Subcutaneous abdominal adipose tissue (tissue), 5 donors: ENCODE measurements around the gene GIN1.
"Not testable (repeated sequence)": the region's sequence is repeated elsewhere in the genome, so short reads cannot be mapped to it uniquely, and the experiment has no call there.

Experiments used
- H3K27ac ChIP-seq: one replicate; pipeline ENCODE4 v1.7.0; 2013; ENCODE audit warnings: low read depth, mild to moderate bottlenecking, inconsistent platforms, low read length, moderate library complexity
- H3K27me3 ChIP-seq, 5 donors: one replicate each; pipeline ENCODE4 v1.7.0; 2013; ENCODE audit warnings: low read length in 5 of 5, inconsistent platforms in 1 of 5; ENCODE audit not compliant: control insufficient read depth in 5 of 5, insufficient read depth in 4 of 5
- H3K36me3 ChIP-seq, 5 donors: one replicate each; pipeline ENCODE4 v1.7.0; 2013; ENCODE audit warnings: low read length in 5 of 5; ENCODE audit not compliant: control insufficient read depth in 5 of 5, insufficient read depth in 5 of 5
- H3K4me1 ChIP-seq, 5 donors: one replicate each; pipeline ENCODE4 v1.7.0; 2013; ENCODE audit warnings: low read length in 5 of 5, mild to moderate bottlenecking in 3 of 5, moderate library complexity in 1 of 5; ENCODE audit not compliant: control insufficient read depth in 5 of 5, insufficient read depth in 5 of 5
- H3K4me3 ChIP-seq, 5 donors: one replicate each; pipeline ENCODE4 v1.7.0; 2013; ENCODE audit warnings: low read length in 5 of 5, low read depth in 1 of 5
- H3K9ac ChIP-seq, 5 donors: one replicate each; pipeline ENCODE4 v1.7.0; 2013; ENCODE audit warnings: low read length in 5 of 5, mild to moderate bottlenecking in 4 of 5, moderate library complexity in 3 of 5
- H3K9me3 ChIP-seq, 5 donors: one replicate each; pipeline ENCODE4 v1.7.0; 2013; ENCODE audit warnings: low read length in 5 of 5; ENCODE audit not compliant: control insufficient read depth in 5 of 5
- donor health status: healthy.
- donor health status: healthy.
- donor health status: healthy.
- donor health status: healthy.
- donor health status: healthy.

The GIN1 gene

GRCh38 chr5:103090791-103091190 lies 29.1 kb downstream of the GIN1 start:
- Histone ChIP-seq H3K9me3 (peaks cover 0 to 4% (median 0%) of the 10 kb centered on the region in 5 donors), H3K27ac (no peak overlapping the region), H3K36me3 (peaks cover 20 to 40% (median 39%) of the 10 kb centered on the region in 5 donors), H3K4me3 (no peak overlapping the region), H3K27me3 (no peaks in the 10 kb centered on the region), H3K4me1 (no peaks in the 10 kb centered on the region), H3K9ac (no peak overlapping the region)

GRCh38 chr5:103089272-103089671 lies 30.7 kb downstream of the GIN1 start:
- H3K4me3 ChIP-seq, result no peak overlapping the region
- H3K9ac ChIP-seq, result no peak overlapping the region
- no peak overlapping the region for H3K27ac ChIP-seq
- H3K4me1 ChIP-seq, result no peaks in the 10 kb centered on the region
- H3K27me3 ChIP-seq, result no peaks in the 10 kb centered on the region
- peaks cover 20 to 46% (median 43%) of the 10 kb centered on the region in 5 donors for H3K36me3 ChIP-seq
- peaks cover 0 to 12% (median 4%) of the 10 kb centered on the region in 5 donors for H3K9me3 ChIP-seq

- no peak overlapping the region for H3K27ac ChIP-seq
- peaks cover 15 to 38% (median 35%) of the 10 kb centered on the region in 5 donors for H3K36me3 ChIP-seq
- no peaks in the 10 kb centered on the region for H3K27me3 ChIP-seq
These were observed 33.4 kb downstream of the GIN1 start for GRCh38 chr5:103086547-103086946.

GRCh38 chr5:103079796-103080195 lies 40.1 kb downstream of the GIN1 start:
- Histone ChIP-seq H3K27me3 (no peaks in the 10 kb centered on the region), H3K9me3 (peaks cover 6 to 75% (median 59%) of the 10 kb centered on the region in 5 donors)

More at GRCh38 chr5:103086547-103086946, 33.4 kb downstream of the GIN1 start:
- Histone ChIP-seq H3K4me3 (no peak overlapping the region), H3K9me3 (peaks cover 8 to 30% (median 19%) of the 10 kb centered on the region in 5 donors), H3K4me1 (no peaks in the 10 kb centered on the region), H3K9ac (no peak overlapping the region)

GRCh38 chr5:103075442-103075841 lies 44.5 kb downstream of the GIN1 start:
- Histone ChIP-seq H3K9me3 (peaks cover 0 to 65% (median 49%) of the 10 kb centered on the region in 5 donors), H3K27ac (no peak overlapping the region), H3K27me3 (no peaks in the 10 kb centered on the region), H3K9ac (no peak overlapping the region), H3K36me3 (no peaks in the 10 kb centered on the region), H3K4me3 (no peak overlapping the region), H3K4me1 (no peaks in the 10 kb centered on the region)

More at GRCh38 chr5:103079796-103080195, 40.1 kb downstream of the GIN1 start:
- Histone ChIP-seq H3K4me1 (no peaks in the 10 kb centered on the region), H3K9ac (no peak overlapping the region), H3K27ac (no peak overlapping the region), H3K36me3 (peaks cover 0 to 6% (median 4%) of the 10 kb centered on the region in 5 donors), H3K4me3 (peak overlapping the region in 3 of 5 donors; percentile 1 to 42 (median 39))

GRCh38 chr5:103073500-103073899 lies 46.4 kb downstream of the GIN1 start:
- H3K4me1 ChIP-seq, H3K4me3 ChIP-seq, H3K36me3 ChIP-seq, H3K9ac ChIP-seq, H3K27me3 ChIP-seq, H3K27ac ChIP-seq: not testable (repeated sequence)
- H3K9me3 ChIP-seq, result peaks cover 0 to 46% (median 34%) of the 10 kb centered on the region in 5 donors

- Histone ChIP-seq H3K4me1 (no peaks in the 10 kb centered on the region), H3K27me3 (no peaks in the 10 kb centered on the region), H3K27ac (no peak overlapping the region), H3K9me3 (no peaks in the 10 kb centered on the region), H3K36me3 (no peaks in the 10 kb centered on the region), H3K9ac (no peak overlapping the region), H3K4me3 (no peak overlapping the region)
These were observed 53.6 kb downstream of the GIN1 start for GRCh38 chr5:103066326-103066725.

- no peak overlapping the region for H3K27ac ChIP-seq
- no peak overlapping the region for H3K4me3 ChIP-seq
- no peaks in the 10 kb centered on the region for H3K4me1 ChIP-seq
- H3K27me3 ChIP-seq, result no peaks in the 10 kb centered on the region
- H3K36me3 ChIP-seq, result no peaks in the 10 kb centered on the region
- no peaks in the 10 kb centered on the region for H3K9me3 ChIP-seq
- H3K9ac ChIP-seq, result no peak overlapping the region
These were observed 59.4 kb downstream of the GIN1 start for GRCh38 chr5:103060424-103060954.

- Histone ChIP-seq H3K36me3 (no peaks in the 10 kb centered on the region), H3K27me3 (no peaks in the 10 kb centered on the region), H3K4me1 (no peaks in the 10 kb centered on the region), H3K9ac (no peak overlapping the region), H3K27ac (no peak overlapping the region), H3K4me3 (no peak overlapping the region), H3K9me3 (no peaks in the 10 kb centered on the region)
These were observed 60.4 kb downstream of the GIN1 start for GRCh38 chr5:103059525-103059924.

- Histone ChIP-seq H3K9me3 (no peaks in the 10 kb centered on the region), H3K36me3 (no peaks in the 10 kb centered on the region), H3K4me1 (no peaks in the 10 kb centered on the region), H3K9ac (no peak overlapping the region), H3K27me3 (no peaks in the 10 kb centered on the region), H3K27ac (no peak overlapping the region), H3K4me3 (no peak overlapping the region)
These were observed 62.5 kb downstream of the GIN1 start for GRCh38 chr5:103057208-103058130.
